ENCODE results near the gene ANKK1.

- TF ChIP-seq CTCF (IDR thresholded peaks at IDR 0.05), result no peak
- no peak for TF ChIP-seq POLR2AphosphoS5 (IDR thresholded peaks at IDR 0.05)
Observed at GRCh38 chr11:113407163-113407562, 19.6 kb downstream of the ANKK1 start.

Measured in esophagus muscularis mucosa (tissue), 3 donors.